Stimulated activated CD8-positive, alpha-beta memory T cell treated with anti-CD3 and anti-CD28 coated beads, Interleukin-7, amount 100 ng/mL, for 24 hours (primary cell): ENCODE data around the gene NXN.
"Not testable (repeated sequence)": the region's sequence is repeated elsewhere in the genome, so short reads cannot be mapped to it uniquely, and the experiment has no call there.

Source experiments
- DNase-seq: peaks from one replicate; pipeline ENCODE4 v3.0.0-alpha.2; 2020; ENCODE audit warnings: low read depth

Gene NXN

DNA sequence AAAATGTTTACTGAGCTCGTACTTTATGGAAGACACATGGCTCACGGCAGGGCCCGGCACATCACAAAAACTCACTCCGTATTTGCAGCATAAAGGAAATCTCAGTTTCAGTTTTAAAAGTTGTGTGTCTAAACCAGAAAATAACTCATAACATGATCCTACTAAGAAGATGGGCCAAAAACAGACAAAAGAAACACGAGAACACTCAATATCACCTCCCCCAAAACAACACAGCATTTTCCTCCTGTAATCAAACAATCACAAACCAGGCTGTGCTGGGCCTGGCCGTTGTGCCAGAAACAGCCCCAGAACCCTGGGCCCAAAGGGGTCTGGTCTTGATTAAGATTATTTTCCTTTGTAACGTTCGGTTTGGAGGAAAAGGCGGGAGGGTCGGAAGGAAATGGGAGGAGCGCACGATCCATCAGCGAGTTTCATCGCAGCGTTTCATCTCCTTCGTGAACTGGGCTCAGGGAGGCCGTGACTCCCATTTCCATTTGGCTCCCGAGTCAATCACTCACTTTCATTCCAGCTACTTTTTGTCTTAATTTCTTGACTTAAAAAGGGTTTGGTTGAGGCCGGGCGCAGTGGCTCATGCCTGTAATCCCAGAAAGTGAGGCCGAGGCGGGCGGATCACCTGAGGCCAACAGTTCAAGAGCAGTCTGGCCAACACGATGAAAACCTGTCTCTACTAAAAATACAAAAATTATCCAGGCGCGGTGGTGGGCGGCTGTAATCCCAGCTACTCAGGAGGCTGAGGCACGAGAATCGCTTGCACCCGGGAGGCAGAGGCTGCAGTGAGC, 61.4 kb downstream of the NXN start:
- DNase-seq: no peak

DNA sequence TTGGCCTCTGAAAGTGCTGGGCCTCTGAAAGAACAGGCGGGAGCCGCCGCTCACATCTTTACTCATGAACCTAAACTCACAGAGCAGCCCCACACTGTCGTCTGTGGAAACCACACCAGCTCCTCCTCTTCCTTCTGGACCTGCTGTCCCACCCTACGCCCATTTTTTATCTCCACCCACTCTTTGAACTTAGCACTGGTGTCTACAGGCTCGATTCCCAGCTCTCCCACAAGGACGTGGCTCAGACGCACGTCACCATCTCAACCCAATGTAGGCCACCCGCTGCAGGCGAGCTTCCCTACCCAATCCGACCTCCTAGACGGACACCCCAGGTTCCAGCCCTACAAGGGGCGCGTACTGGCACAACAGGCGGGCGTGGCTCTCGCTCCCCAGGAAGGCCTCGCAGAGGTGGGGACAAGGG, 62.2 kb downstream of the NXN start:
- DNase-seq: no peak

DNA sequence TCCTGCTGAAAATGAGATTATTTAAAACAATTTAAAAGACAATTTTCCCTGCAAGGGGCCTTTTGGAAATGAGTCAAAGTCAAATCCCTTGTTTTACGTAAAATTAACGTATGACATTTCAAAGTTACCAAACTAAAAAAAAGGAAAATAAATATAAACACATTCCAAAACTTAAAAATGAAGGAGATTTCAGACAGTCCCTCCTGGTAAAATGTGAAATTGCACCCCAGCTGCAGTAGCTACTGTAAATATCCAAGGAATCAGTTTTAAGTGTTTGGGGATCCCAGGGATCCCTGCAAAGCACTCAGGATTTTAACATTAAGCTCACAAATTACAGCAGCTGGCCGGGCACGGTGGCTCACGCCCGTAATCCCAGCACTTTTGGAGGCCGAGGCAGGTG, 63.3 kb downstream of the NXN start:
- no peak for DNase-seq

- no peak for DNase-seq
Measured at GRCh38 chr17:915538-916201, 63.9 kb downstream of the NXN start.

GRCh38 chr17:914561-914960, 65.0 kb downstream of the NXN start:
- no peak for DNase-seq

DNA sequence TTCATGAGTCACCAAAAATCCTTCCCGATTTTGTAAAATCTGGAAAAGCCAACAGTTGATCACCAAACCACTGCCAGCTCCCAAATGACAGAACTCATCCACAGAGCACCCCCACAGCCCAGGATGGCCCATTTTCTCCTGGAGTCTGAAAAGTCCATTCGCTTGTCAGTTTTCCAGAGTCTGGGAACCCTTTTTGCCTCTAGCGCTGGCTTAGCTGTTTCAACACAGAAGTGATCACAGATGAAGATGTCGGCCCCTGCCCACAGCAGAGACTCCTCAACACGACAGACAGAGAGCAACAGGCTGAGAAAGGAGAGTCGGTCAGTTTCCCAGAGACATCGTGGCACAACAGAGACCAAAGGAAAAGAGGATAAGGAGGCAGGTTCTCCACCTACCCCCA, 66.4 kb downstream of the NXN start:
- no peak for DNase-seq

- DNase-seq: no peak
Measured at GRCh38 chr17:909642-910323, 69.8 kb downstream of the NXN start.

- DNase-seq: no peak
Measured at GRCh38 chr17:907725-908124, 71.9 kb downstream of the NXN start.

DNA sequence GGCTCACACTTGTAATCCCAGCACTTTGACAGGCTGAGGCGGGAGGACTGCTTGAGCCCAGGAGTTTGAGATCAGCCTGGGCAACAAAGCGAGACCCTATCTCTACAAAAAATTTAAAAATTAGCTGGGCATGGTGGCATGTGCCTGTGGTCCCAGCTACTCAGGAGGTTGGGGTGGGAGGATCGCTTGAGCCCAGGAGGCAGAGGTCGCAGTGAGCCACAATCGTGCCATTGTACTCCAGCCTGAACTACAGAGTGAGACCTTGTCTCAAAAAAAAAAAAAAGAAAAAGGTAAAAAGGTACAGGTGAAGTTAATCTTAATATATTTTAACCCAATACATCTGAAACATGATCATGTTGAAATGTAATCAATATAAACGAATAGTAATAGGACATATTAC, 73.9 kb downstream of the NXN start:
- DNase-seq: not testable (repeated sequence)

DNA sequence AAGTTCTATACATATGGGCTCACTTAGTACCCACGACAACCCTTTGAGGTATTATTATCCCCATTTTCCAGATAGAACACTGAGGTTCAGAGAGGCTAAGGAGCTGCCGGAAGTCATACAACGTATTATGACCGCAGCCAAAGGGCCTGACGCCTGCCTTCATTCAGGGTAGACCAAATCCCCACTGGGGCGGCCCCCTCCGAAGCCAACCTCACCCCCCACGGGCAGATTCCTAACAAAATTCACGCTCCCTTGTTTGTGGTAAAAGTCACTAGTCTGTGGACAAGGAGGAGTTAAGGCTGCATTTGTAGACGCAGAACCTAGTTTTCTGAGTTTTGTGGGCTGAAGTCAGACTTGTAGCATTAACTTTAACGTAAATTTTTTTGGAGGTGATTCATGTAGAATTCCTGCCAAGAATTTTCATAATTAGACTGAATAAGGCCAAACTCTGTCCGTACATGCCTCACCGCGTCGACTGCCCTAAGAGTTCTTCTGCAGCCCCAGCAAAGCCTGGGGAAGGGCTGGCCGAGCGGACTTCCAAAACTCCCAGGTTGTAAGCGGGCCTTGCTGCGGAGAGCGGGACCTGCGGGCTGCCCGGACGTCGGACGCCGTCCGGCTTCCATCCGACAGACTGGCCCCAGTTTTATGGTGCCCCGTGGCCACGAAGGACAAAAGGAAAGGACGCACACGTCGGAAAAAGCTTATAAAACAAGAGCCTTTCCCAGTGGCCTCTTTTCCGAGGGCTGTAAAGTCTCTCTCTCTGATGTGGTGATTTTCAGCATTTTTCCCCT, 75.7 kb downstream of the NXN start:
- DNase-seq: no peak

DNA sequence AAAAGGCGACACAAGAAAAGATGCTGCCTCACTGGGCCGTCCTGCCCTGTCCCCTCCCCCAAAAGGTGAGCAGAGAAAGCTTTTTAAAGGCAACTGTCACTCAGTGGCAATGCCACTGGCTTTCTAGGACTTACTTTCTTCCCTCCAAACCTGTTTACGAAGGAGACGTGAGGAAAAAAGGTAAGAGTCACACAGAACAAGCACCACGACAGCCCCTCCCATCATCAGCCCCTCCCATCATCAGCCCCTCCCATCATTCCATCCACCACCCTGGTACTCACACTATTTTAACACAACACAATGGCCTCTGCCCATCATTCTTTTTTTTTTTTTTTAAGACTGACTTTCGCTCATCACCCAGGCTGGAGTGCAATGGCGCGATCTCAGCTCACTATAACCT, 77.1 kb downstream of the NXN start:
- DNase-seq: no peak

GRCh38 chr17:901964-902363, 77.6 kb downstream of the NXN start:
- no peak for DNase-seq

DNA sequence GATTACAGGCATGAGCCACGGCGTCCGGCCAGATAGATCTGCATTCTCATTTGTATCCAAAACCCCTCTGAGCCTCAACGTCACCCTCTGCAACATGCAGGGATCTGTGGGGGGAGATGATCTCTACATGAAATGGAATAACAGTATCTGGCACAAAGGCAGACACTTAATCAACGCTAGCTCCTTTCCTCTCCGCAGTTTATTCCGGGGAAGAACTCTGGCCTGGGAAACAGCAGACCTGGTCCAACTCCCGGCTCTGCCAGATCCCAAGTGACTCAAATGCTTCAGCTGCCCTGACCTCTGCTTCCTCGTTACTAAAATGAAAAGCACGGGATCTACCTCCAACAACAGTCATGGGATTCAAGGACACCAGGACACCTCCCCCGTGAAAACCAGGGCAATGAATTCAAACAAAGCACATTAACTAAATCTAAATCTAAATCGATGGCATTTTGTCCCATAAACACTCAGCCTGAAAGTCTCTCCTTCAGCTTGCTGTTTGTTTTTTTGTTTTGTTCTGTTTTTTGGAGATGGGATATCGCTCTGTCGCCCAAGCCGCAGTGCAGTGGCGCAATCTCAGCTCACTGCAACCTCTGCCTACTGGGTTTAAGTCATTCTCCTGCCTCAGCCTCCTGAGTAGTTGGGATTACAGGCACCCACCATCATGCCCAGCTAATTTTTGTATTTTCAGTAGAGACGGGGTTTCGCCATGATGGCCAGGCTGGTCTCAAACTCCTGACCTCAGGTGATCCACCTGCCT, 78.2 kb downstream of the NXN start:
- DNase-seq: no peak

GRCh38 chr17:900336-900934, 79.1 kb downstream of the NXN start:
- no peak for DNase-seq

- no peak for DNase-seq
Measured at GRCh38 chr17:897970-898619, 81.5 kb downstream of the NXN start.

DNA sequence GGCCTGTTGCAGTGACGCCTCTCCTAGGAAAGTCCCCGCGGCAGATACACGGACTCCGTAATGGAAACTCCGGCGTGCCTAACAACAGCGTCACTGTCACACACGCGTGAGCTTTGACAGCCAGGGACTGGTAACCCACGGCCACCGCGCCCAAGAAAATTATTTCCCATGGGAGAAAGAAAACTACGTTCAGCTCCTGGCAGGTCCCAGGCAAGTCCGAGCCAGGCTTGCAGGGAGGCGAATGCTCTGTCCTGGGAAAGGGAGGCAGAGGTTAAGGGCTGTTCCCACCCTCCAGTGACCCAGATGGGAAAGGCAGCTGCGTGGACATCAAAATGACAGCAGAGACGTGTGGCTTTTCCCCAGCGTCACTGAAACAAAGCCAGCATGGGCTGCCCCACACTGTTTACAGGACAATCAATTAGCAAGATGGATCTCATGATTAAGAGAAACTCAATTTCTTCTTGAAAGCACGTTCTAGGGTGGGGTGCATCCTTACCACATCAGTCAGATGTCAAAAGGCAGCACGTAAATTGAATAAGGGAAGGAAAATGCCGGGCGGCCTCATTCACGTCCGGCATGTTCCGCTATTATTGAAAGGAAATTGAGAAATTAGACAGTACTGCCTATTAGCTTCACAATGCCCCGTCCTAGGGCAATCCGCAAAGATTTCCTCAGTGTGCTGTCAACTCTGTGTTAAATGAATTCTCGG, 82.5 kb downstream of the NXN start:
- no peak for DNase-seq

DNA sequence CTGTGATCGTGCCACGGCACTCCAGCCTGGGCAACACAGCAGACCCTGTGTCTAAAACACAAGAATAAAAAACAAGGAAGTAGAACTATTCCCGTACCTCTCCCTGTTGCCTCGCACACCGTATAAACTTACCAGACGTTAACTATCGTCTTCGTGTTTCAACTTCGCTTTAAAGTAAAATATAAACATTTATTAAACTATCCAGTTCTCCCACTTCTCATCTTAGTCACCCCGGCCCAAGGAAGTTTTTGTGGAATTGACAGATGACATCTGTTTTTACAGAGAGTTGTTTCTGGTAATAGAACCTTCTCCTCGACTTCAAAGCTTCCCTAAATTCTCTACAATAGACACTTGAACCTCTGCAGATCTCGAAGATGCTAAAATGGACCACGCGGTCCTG, 83.1 kb downstream of the NXN start:
- DNase-seq: no peak

- no peak for DNase-seq
Measured at GRCh38 chr17:892958-893357, 86.6 kb downstream of the NXN start.

DNA sequence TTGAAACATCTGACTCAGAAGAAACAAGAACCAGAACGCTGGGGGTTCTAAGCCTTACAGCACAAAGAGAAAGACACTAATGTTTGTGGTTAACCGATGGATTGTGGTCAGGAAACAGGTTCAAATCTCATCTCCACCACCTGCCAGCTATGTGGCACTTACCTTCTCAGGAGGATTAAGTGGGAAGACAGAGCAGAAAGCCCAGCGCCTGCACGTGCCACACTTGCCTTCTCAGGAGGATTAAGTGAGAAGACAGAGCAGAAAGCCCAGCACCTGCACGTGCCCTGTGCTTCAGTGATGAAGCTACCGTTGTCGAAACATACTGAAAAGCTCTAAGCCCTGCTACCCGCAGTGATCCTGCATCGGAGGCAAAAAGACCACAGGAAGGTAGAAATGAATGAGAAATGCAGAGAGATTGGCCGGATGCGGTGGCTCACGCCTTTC, 90.6 kb downstream of the NXN start:
- DNase-seq: no peak
